ENCODE results near the gene ZNRF3.

The ZNRF3 gene

GRCh38 chr22:29055192-29055830 lies 171.9 kb downstream of the ZNRF3 start:
- H3K9me3 ChIP-seq (ENCODE audit: control insufficient read depth, insufficient read depth, low read depth, low read length), result no peaks in the 10 kb centered on the region
- peaks cover 7% of the 10 kb centered on the region for H3K4me1 ChIP-seq (ENCODE audit: control insufficient read depth, insufficient read depth, low read length)
- H3K27ac ChIP-seq (ENCODE audit: extremely low read depth, low read depth, low read length), result no peak overlapping the region
- no peak for TF ChIP-seq ZNF302 (tag by site-specific recombination; IDR thresholded peaks at IDR 0.05; ENCODE audit: low read depth)
- no peak for TF ChIP-seq SCRT1 (tag by site-specific recombination; IDR thresholded peaks at IDR 0.05; ENCODE audit: borderline replicate concordance)
- TF ChIP-seq PRDM1 (tag by site-specific recombination; IDR thresholded peaks at IDR 0.05), result no peak
- no peak for TF ChIP-seq ZNF10 (tag by site-specific recombination; IDR thresholded peaks at IDR 0.05)
- peak; percentile 30; the same call in 1 of the 2 replicates for TF ChIP-seq GLIS1 (tag by site-specific recombination; IDR thresholded peaks at IDR 0.05)
- TF ChIP-seq GLIS2 (tag by site-specific recombination; IDR thresholded peaks at IDR 0.05), result 0 out of 2 replicates have a peak, but pooled peaks have one; percentile 24
- TF ChIP-seq ZNF223 (tag by site-specific recombination; IDR thresholded peaks at IDR 0.05), result no peak
- H3K4me3 ChIP-seq (ENCODE audit: low read depth, low read length), result no peak overlapping the region
- peaks cover 0 to 9% of the 10 kb centered on the region in 2 experiments; a peak in 2 of 3 replicates for H3K36me3 ChIP-seq (ENCODE audit: control insufficient read depth in 2 of 2, insufficient read depth in 1 of 2, low read length in 2 of 2)
- CTCF ChIA-PET, result interaction anchor here (0.6 to 1.9 kb wide), 8 partner anchors 14 to 1003 kb away, joined by 3 to 16 read pairs (median 4); no protein-coding TSS in a partner anchor
- POLR2A ChIA-PET, result interaction anchor here (0.6 to 1.2 kb wide), 2 partner anchors 17 to 255 kb away, joined by 3 read pairs; partner anchors contain the start of gene XBP1

GRCh38 chr22:29056472-29056871 lies 173.1 kb downstream of the ZNRF3 start:
- Histone ChIP-seq H3K36me3 (ENCODE audit: control insufficient read depth in 2 of 2, insufficient read depth in 1 of 2, low read length in 2 of 2) (no peaks in the 10 kb centered on the region; a peak in 1 of 3 replicates), H3K4me1 (ENCODE audit: control insufficient read depth, insufficient read depth, low read length) (peaks cover 7% of the 10 kb centered on the region), H3K4me3 (ENCODE audit: low read depth, low read length) (no peak overlapping the region), H3K9me3 (ENCODE audit: control insufficient read depth, insufficient read depth, low read depth, low read length) (no peaks in the 10 kb centered on the region), H3K27ac (ENCODE audit: extremely low read depth, low read depth, low read length) (no peak overlapping the region)
- POLR2A ChIA-PET, result interaction anchor here (1.2 kb wide), 1 partner anchor 16 kb away, joined by 3 read pairs; no protein-coding TSS in a partner anchor
- no peak for TF ChIP-seq ZNF354C (tag by site-specific recombination; IDR thresholded peaks at IDR 0.05; ENCODE audit: borderline replicate concordance, low read depth)
- no peak for TF ChIP-seq ZNF660 (tag by site-specific recombination; IDR thresholded peaks at IDR 0.05)
- no peak for TF ChIP-seq ZNF600 (tag by site-specific recombination; IDR thresholded peaks at IDR 0.05)
- TF ChIP-seq ZNF157 (tag by site-specific recombination; IDR thresholded peaks at IDR 0.05), result no peak
- TF ChIP-seq SP7 (tag by site-specific recombination; IDR thresholded peaks at IDR 0.05), result no peak
- TF ChIP-seq ZBTB44 (tag by site-specific recombination; IDR thresholded peaks at IDR 0.05), result no peak
- TF ChIP-seq ZNF214 (tag by site-specific recombination; IDR thresholded peaks at IDR 0.05; ENCODE audit: borderline replicate concordance), result no peak
- TF ChIP-seq ZSCAN5A (tag by site-specific recombination; IDR thresholded peaks at IDR 0.05), result no peak
- no peak for TF ChIP-seq ZNF76 (tag by site-specific recombination; IDR thresholded peaks at IDR 0.05; ENCODE audit: borderline replicate concordance, low read depth)
- TF ChIP-seq PBX3 (CRISPR knock-in tag; IDR thresholded peaks at IDR 0.05), result no peak
- no peak for TF ChIP-seq ZNF571 (tag by site-specific recombination; IDR thresholded peaks at IDR 0.05)
- no peak for TF ChIP-seq ZNF529 (tag by site-specific recombination; IDR thresholded peaks at IDR 0.05; ENCODE audit: insufficient replicate concordance)
- TF ChIP-seq ZNF175 (tag by site-specific recombination; IDR thresholded peaks at IDR 0.05), result no peak
- TF ChIP-seq ZBTB17 (tag by site-specific recombination; IDR thresholded peaks at IDR 0.05), result no peak
- no peak for TF ChIP-seq ZSCAN16 (tag by site-specific recombination; IDR thresholded peaks at IDR 0.05)
- TF ChIP-seq ZNF280D (tag by site-specific recombination; IDR thresholded peaks at IDR 0.05), result no peak
- no peak for TF ChIP-seq ZNF174 (tag by site-specific recombination; IDR thresholded peaks at IDR 0.05)
- CTCF ChIA-PET, result interaction anchor here (0.5 to 2.1 kb wide), 4 partner anchors 98 to 201 kb away, joined by 4 to 11 read pairs (median 4); no protein-coding TSS in a partner anchor
